Breast epithelium (tissue), 4 donors: Measurements from ENCODE around the gene RRAS2. TPM values are rescaled to one million over a fixed set of nuclear protein-coding genes. Genes with fewer than 3 reads are reported as not detected.

Experiments
- DNase-seq, 2 donors: peaks; one replicate each; pipeline ENCODE4 v3.0.0-alpha.2; 2019; ENCODE audit warnings: low spot score in 2 of 2
- H3K27ac ChIP-seq, 2 donors: fragments of 200-600 bp; sonication (generic) in 1 of 2; one replicate each; pipeline ENCODE4 v1.5.1; 2016 to 2019; ENCODE audit warnings: mild to moderate bottlenecking in 1 of 2
- H3K27me3 ChIP-seq, 2 donors: fragments of 200-600 bp; sonication (generic) in 1 of 2; one replicate each; pipeline versions ENCODE4 v1.5.1 to v1.6.0; 2017 to 2019; ENCODE audit warnings: control low read depth in 1 of 2, mild to moderate bottlenecking in 1 of 2
- H3K36me3 ChIP-seq: fragments of 200-600 bp; one replicate; pipeline ENCODE4 v1.5.1; 2019
- H3K4me1 ChIP-seq, 2 donors: fragments of 200-600 bp; sonication (generic); one replicate each; pipeline ENCODE4 v1.5.1; 2016 to 2019; ENCODE audit warnings: control low read depth in 1 of 2
- H3K4me3 ChIP-seq, 3 donors: fragments of 200-600 bp; sonication (generic); 1 replicate in 2 of 3; 2 replicates in 1 of 3; pipeline ENCODE4 v1.5.1; 2016 to 2019; ENCODE audit warnings: mild to moderate bottlenecking in 3 of 3, moderate library complexity in 2 of 3
- H3K9me3 ChIP-seq, 2 donors: fragments of 200-600 bp; sonication (generic) in 1 of 2; one replicate each; pipeline ENCODE4 v1.5.1; 2016 to 2019; ENCODE audit warnings: control low read depth in 1 of 2
- CTCF ChIP-seq, 3 donors: fragments of 450-650 bp; IDR thresholded peaks; one replicate each; pipeline ENCODE4 v1.5.1; 2016 to 2017; ENCODE audit warnings: antibody characterized with exemption in 3 of 3, mild to moderate bottlenecking in 3 of 3, moderate library complexity in 3 of 3
- POLR2A ChIP-seq: fragments of 450-650 bp; IDR thresholded peaks from one replicate; pipeline ENCODE4 v1.6.1; 2016; ENCODE audit warnings: antibody characterized with exemption, mild to moderate bottlenecking, moderate library complexity
- POLR2AphosphoS5 ChIP-seq, 3 donors: sonication (generic); formaldehyde crosslinking; IDR thresholded peaks; one replicate each; pipeline ENCODE4 v1.6.1; 2017; ENCODE audit warnings: antibody characterized with exemption in 3 of 3
- intact Hi-C: fragments of 100-400 bp; cut with DNase I; formaldehyde crosslinking; loops from one replicate; pipeline ENCODE4 v1.15.1; 2023; ENCODE audit warnings: low total_unique reads
- total RNA-seq, 3 donors: library from RNA; depleted of rRNA; stranded (reverse); fragments of >200 nt; gene quantifications; one replicate each; pipeline ENCODE4 v1.1.0, GENCODE V29; 2016

The RRAS2 gene
- total RNA-seq, 3 donors from 2014 or later = 37.4 to 58.1 (median 46.4) TPM

- intact Hi-C loops = no loop called here
- no peaks in the 10 kb centered on the region for H3K36me3 ChIP-seq
- H3K4me3 ChIP-seq = no peak overlapping the region
- no peak for DNase-seq
- no peaks in the 10 kb centered on the region for H3K4me1 ChIP-seq
- no peak for TF ChIP-seq CTCF (IDR thresholded peaks at IDR 0.05)
- no peak for TF ChIP-seq POLR2AphosphoS5 (IDR thresholded peaks at IDR 0.05)
- TF ChIP-seq POLR2A = no peak
- H3K9me3 ChIP-seq = no peaks in the 10 kb centered on the region
- no peaks in the 10 kb centered on the region for H3K27me3 ChIP-seq
- no peak overlapping the region for H3K27ac ChIP-seq
These were observed 27.4 kb downstream of the RRAS2 start for GRCh38 chr11:14331476-14332136.

- H3K27me3 ChIP-seq = no peaks in the 10 kb centered on the region
- intact Hi-C loops = no loop called here
- DNase-seq = no peak
- H3K4me3 ChIP-seq = no peak overlapping the region
- H3K9me3 ChIP-seq = no peaks in the 10 kb centered on the region
- no peaks in the 10 kb centered on the region for H3K36me3 ChIP-seq
- H3K27ac ChIP-seq = no peak overlapping the region
- TF ChIP-seq CTCF (IDR thresholded peaks at IDR 0.05) = no peak
- TF ChIP-seq POLR2A = no peak
- TF ChIP-seq POLR2AphosphoS5 (IDR thresholded peaks at IDR 0.05) = no peak
- no peaks in the 10 kb centered on the region for H3K4me1 ChIP-seq
These were observed 28.1 kb downstream of the RRAS2 start for GRCh38 chr11:14330881-14331280.

GRCh38 chr11:14329702-14330101, 29.3 kb downstream of the RRAS2 start:
- H3K27me3 ChIP-seq = no peaks in the 10 kb centered on the region
- TF ChIP-seq CTCF (IDR thresholded peaks at IDR 0.05) (no peak), POLR2A (no peak), POLR2AphosphoS5 (IDR thresholded peaks at IDR 0.05) (no peak)
- no peaks in the 10 kb centered on the region for H3K9me3 ChIP-seq
- H3K4me1 ChIP-seq = no peaks in the 10 kb centered on the region
- no peak for DNase-seq
- H3K27ac ChIP-seq = no peak overlapping the region
- intact Hi-C loops = no loop called here
- no peaks in the 10 kb centered on the region for H3K36me3 ChIP-seq
- H3K4me3 ChIP-seq = no peak overlapping the region

- DNase-seq = no peak
- H3K4me1 ChIP-seq = no peaks in the 10 kb centered on the region
- no peaks in the 10 kb centered on the region for H3K9me3 ChIP-seq
- no peaks in the 10 kb centered on the region for H3K36me3 ChIP-seq
- intact Hi-C loops = no loop called here
- TF ChIP-seq CTCF (IDR thresholded peaks at IDR 0.05) = no peak
- TF ChIP-seq POLR2AphosphoS5 (IDR thresholded peaks at IDR 0.05) = no peak
- TF ChIP-seq POLR2A = no peak
- H3K4me3 ChIP-seq = no peak overlapping the region
- H3K27ac ChIP-seq = no peak overlapping the region
- H3K27me3 ChIP-seq = no peaks in the 10 kb centered on the region
These were observed 31.9 kb downstream of the RRAS2 start for GRCh38 chr11:14327116-14327515.

- intact Hi-C loops = no loop called here
- DNase-seq = no peak
- Histone ChIP-seq H3K27ac (no peak overlapping the region), H3K4me1 (no peaks in the 10 kb centered on the region), H3K27me3 (no peaks in the 10 kb centered on the region), H3K4me3 (no peak overlapping the region), H3K36me3 (no peaks in the 10 kb centered on the region), H3K9me3 (no peaks in the 10 kb centered on the region)
- no peak for TF ChIP-seq POLR2AphosphoS5 (IDR thresholded peaks at IDR 0.05)
- TF ChIP-seq POLR2A = no peak
- TF ChIP-seq CTCF (IDR thresholded peaks at IDR 0.05) = no peak
These were observed 35.8 kb downstream of the RRAS2 start for GRCh38 chr11:14323118-14323676.
